ENCODE data around the gene CLP1.

DNA sequence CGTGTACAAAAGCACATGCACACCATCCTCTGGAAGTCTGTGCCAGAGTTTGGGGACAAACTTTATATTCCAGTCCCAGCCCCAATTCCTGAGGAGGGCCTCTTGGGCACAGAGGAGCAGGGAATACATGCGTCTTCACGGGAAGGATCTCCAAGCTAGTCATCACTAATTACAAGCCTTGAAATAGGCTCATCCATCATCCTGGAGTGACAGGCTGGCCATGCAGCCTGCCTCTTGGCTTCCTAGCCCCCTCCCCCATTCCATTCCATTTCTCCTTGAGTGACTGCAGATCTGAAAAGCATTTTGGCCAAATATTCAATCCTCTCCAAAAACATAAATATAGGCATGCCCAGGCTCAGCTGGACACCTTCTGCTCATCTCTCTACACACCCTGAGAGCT, 35.3 kb upstream of the CLP1 start:
- TF ChIP-seq, protein P1, sequence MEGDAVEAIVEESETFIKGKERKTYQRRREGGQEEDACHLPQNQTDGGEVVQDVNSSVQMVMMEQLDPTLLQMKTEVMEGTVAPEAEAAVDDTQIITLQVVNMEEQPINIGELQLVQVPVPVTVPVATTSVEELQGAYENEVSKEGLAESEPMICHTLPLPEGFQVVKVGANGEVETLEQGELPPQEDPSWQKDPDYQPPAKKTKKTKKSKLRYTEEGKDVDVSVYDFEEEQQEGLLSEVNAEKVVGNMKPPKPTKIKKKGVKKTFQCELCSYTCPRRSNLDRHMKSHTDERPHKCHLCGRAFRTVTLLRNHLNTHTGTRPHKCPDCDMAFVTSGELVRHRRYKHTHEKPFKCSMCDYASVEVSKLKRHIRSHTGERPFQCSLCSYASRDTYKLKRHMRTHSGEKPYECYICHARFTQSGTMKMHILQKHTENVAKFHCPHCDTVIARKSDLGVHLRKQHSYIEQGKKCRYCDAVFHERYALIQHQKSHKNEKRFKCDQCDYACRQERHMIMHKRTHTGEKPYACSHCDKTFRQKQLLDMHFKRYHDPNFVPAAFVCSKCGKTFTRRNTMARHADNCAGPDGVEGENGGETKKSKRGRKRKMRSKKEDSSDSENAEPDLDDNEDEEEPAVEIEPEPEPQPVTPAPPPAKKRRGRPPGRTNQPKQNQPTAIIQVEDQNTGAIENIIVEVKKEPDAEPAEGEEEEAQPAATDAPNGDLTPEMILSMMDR (IDR thresholded peaks at IDR 0.05; ENCODE audit: low read depth, low read length, missing input control): no peak
- TF ChIP-seq TAF1 (conservative IDR thresholded peaks at IDR 0.05): no peak
- TF ChIP-seq NR2F2 (IDR thresholded peaks at IDR 0.05): no peak
- TF ChIP-seq YY1 (IDR thresholded peaks at IDR 0.05): no peak

Measured in liver (tissue), 3 donors.